ENCODE measurements around the gene MRPL32. TPM values are rescaled to one million over a fixed set of nuclear protein-coding genes. Genes with fewer than 3 reads are reported as not detected.

Gene MRPL32
- total RNA-seq, 2 experiments from 2014 or later = 72.5 to 77.2 TPM

DNA sequence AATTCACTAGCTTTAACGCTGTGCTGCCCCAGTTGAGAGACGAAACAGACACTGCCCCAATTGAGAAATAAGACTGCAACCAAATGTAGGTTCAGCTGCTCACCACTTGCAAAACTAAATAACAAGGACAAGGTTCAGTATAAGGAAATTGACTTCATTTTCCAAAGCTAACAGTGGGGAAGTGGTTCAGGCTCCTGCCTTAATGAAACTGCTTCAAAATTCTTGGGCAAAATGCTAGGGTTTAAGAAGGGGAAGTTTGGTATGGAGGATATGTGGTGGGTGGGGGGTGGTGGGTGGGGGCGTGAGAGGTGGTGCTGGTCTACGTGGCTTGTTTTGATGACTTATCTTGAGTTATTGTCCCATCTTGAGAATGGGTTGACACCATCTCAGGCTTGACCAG, 21.8 kb downstream of the MRPL32 start:
- CTCF ChIA-PET = no interaction called here
- POLR2A ChIA-PET = no interaction called here

- POLR2A ChIA-PET = no interaction called here
Observed at GRCh38 chr7:42956062-42956461, 23.9 kb downstream of the MRPL32 start.

GRCh38 chr7:42959549-42959948, 27.4 kb downstream of the MRPL32 start:
- POLR2A ChIA-PET = no interaction called here
- CTCF ChIA-PET = no interaction called here

More at GRCh38 chr7:42956062-42956461, 23.9 kb downstream of the MRPL32 start:
- CTCF ChIA-PET = no interaction called here

GRCh38 chr7:42960762-42961161, 28.6 kb downstream of the MRPL32 start:
- POLR2A ChIA-PET = no interaction called here
- CTCF ChIA-PET = no interaction called here

DNA sequence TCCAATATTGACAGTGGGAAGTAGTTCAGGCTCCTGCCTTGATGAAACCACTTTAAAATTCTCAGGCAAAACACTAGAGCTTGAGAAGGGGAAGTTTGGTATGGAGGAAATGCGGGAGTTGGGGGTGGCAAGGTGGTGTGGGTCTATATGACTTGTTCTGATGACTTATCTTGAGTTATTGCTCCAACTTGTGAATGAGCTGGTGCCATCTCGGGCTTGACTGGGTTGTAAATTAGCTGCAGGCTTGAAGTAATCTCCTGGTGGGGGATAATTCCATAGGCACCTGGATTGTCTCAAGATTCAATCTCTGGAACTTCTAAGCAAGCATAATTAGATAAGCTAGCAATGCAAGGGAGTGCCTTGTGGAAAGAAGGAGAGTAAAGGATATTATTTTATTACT, 29.0 kb downstream of the MRPL32 start:
- ChIA-PET POLR2A (no interaction called here), CTCF (no interaction called here)

DNA sequence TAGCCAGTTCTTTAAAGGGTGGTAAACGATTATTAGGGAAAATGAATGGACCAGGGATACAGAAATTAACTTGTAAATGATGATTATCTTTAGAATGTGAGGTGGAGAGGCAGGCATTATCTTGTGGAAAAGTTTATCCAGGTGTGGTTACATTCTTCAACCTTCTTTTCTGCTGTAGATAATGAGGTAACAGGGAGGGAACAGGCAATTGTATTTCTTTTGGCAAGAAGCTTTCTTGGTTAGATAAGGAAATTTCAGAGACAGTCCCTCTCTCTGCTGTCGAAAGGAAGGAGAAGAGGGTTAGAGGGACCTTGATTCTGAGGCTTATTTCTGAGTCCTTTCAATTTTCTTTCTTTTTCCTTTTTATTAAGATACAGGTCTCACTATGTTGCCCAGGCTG, 32.1 kb downstream of the MRPL32 start:
- POLR2A ChIA-PET = no interaction called here
- CTCF ChIA-PET = no interaction called here

- POLR2A ChIA-PET = no interaction called here
- CTCF ChIA-PET = interaction anchor here (0.6 kb wide), 1 partner anchor 1025 kb away, joined by 3 read pairs; no protein-coding TSS in a partner anchor
Observed at GRCh38 chr7:42964849-42965805, 33.0 kb downstream of the MRPL32 start.

GRCh38 chr7:42967391-42967790, 35.2 kb downstream of the MRPL32 start:
- ChIA-PET CTCF (no interaction called here), POLR2A (no interaction called here)

DNA sequence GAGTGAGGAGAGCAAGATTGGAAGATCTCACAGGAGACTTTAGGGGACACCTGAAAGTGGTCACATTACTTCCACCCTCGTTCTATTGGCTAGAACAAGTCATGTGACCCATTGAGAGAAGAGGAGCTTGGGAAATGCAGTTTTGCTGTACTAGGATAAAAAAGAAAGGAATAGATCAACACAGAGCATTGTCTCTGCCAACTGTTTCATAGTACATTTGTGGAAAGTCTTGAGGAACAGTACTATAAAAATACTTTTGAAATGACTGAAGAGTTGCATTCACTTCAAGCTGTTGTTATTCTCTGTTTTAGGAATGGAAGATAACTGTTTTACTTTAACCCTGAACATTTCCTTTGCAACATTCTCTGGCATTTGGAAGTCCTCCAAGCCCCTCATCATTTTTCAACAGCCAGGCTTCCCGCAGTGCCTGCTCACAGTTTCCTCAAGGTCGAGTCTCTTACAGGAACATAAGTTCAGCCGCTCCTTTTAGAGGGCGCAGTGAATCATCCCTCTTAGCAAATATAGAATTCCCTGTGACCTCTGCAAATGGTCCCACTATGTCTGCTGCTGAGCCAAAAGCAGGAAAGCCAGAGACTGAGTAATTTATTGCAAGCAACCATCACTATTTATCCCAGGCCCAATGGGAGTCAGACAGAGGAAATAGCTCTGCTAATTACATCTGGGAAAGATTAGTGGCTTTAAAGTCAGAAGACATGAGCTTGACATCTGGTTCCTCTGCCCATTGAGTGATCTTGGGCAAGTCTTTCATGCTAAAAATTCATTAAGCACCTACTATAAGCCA, 40.7 kb downstream of the MRPL32 start:
- POLR2A ChIA-PET = no interaction called here
- CTCF ChIA-PET = no interaction called here

DNA sequence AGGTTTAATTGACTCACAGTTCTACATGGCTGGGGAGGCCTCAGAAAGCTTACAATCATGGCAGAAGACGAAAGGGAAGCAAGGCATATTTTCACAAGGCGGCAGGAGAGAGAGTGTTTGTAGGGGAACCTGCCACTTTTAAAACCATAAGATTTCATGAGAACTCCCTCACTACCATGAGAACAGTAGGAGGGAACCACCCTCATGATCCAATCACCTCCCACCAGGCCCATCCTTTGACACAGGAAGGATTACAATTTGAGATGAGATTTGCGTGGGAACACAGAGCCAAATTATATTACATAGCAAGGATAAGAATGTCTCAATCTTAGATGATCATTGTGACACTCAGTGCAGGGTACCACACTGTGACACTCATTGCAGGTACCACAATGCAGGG, 44.2 kb downstream of the MRPL32 start:
- POLR2A ChIA-PET = no interaction called here
- CTCF ChIA-PET = no interaction called here

DNA sequence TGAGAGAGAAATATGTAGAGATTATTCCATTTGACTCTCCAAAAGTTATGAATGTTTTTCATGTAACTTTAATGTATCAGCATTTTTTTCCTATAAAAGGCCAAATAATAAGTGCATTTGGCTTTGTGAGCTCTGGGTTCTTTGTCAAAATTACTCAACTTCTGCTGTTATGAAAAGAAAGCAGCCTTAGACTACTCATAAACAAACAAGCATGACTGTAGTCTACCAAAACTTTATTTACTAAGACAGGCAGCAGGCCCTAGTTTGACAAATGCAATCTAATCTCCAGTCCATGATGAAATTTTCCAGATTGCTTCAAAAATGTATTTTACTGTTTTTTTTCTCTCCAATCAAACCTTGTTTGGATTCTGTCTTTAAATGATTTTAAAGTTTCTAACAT, 46.3 kb downstream of the MRPL32 start:
- ChIA-PET CTCF (no interaction called here), POLR2A (no interaction called here)

DNA sequence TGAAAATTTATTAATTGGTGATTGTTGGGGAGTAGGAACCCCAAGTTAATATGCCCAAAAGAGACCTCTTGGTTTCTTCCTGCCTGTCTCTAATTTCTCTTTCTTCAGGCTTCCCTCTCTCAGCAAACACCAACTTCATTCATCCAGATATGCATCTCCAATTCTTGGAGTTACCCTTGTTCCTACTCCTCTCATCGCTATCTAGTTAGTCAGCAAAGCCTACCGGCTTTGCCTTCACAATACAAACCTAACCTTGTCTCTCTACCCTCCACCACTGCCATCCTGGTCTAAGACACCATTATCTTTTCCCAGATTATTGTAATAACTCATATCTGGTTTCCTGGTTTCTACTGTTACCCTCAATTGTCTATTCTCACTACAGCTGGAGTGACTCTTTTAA, 47.9 kb downstream of the MRPL32 start:
- ChIA-PET CTCF (no interaction called here), POLR2A (no interaction called here)

DNA sequence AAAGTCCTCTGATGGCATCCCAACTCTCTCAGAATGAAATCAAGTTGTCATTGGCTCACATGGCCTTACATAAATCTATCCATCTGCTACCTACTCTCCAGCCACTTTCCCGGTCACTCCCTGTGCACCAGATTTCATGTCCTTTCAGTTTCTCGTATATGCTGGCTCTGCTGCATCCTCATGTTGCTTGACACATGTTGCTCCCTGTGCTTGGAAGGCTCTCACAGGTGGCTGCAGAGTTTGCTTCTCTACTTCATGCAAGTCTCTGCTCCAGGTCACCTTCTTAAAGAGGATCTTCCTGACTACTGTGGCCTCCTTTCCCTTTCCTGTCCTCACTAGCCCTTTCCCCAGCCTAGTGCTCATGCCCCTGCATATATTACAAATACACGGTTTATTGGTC, 48.3 kb downstream of the MRPL32 start:
- CTCF ChIA-PET = no interaction called here
- POLR2A ChIA-PET = no interaction called here

GRCh38 chr7:42981601-42982000, 49.4 kb downstream of the MRPL32 start:
- ChIA-PET CTCF (no interaction called here), POLR2A (no interaction called here)

GRCh38 chr7:42982604-42983115, 50.5 kb downstream of the MRPL32 start:
- CTCF ChIA-PET = no interaction called here
- POLR2A ChIA-PET = no interaction called here

DNA sequence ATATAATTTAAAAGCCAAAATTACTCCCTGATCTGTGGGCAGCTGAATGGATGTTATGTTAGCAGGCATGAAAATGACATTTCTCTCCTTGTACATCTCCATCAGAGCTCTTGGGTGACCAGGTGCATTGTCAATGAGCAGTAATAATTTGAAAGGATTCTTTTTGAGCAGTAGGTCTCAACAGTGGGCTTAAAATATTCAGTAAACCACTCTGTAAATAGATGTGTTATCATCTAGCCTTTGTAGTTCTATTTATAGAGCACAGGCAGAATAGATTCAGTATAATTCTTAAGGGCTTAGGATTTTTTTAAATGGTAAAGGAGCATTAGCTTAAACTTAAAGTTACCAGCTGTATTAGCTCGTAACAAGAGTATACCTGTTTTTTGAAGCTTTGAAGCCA, 52.0 kb downstream of the MRPL32 start:
- ChIA-PET CTCF (no interaction called here), POLR2A (no interaction called here)

- CTCF ChIA-PET = no interaction called here
- POLR2A ChIA-PET = no interaction called here
Observed at GRCh38 chr7:42986213-42986612, 54.0 kb downstream of the MRPL32 start.

GRCh38 chr7:42986781-42987248, 54.6 kb downstream of the MRPL32 start:
- ChIA-PET POLR2A (no interaction called here), CTCF (no interaction called here)
